Loucy (cell line): Measurements from ENCODE around the gene THOP1.

Source experiments
- H2AFZ ChIP-seq: fragments of 200-600 bp; sonication (generic); 2 replicates; pipeline ENCODE4 v1.6.0; 2016; ENCODE audit warnings: antibody characterized with exemption, mild to moderate bottlenecking, low read length, moderate library complexity
- H3F3A ChIP-seq: fragments of 200-600 bp; 2 replicates; pipeline ENCODE4 v1.6.0; 2016; ENCODE audit warnings: antibody characterized with exemption, low read depth, mild to moderate bottlenecking
- H3K27me3 ChIP-seq: fragments of 200-600 bp; sonication (generic); 2 replicates; pipeline ENCODE4 v1.6.1; 2014; ENCODE audit warnings: low read length, mild to moderate bottlenecking; ENCODE audit not compliant: insufficient read depth, poor library complexity, severe bottlenecking
- H3K36me3 ChIP-seq: fragments of 200-600 bp; sonication (generic); 2 replicates; pipeline ENCODE4 v1.6.1; 2016; ENCODE audit warnings: low read length; ENCODE audit not compliant: insufficient read depth
- H3K4me1 ChIP-seq: fragments of 200-600 bp; sonication (generic); 2 replicates; pipeline ENCODE4 v1.5.1; 2014; ENCODE audit warnings: low read length, mild to moderate bottlenecking; ENCODE audit not compliant: insufficient read depth, poor library complexity, severe bottlenecking
- H3K4me2 ChIP-seq: fragments of 200-600 bp; sonication (generic); 2 replicates; pipeline ENCODE4 v1.6.0; 2014; ENCODE audit warnings: antibody characterized with exemption, low read length, low read depth, mild to moderate bottlenecking; ENCODE audit not compliant: poor library complexity, severe bottlenecking
- H3K4me3 ChIP-seq: fragments of 200-600 bp; sonication (generic); 2 replicates; pipeline ENCODE4 v1.5.1; 2014; ENCODE audit warnings: low read length, mild to moderate bottlenecking, mixed read lengths; ENCODE audit not compliant: poor library complexity, severe bottlenecking
- H3K79me2 ChIP-seq: fragments of 200-600 bp; sonication (generic); 2 replicates; pipeline ENCODE4 v1.6.1; 2014; ENCODE audit warnings: low read length; ENCODE audit not compliant: insufficient read depth
- H3K9ac ChIP-seq: fragments of 200-600 bp; sonication (generic); 2 replicates; pipeline ENCODE4 v1.6.0; 2014; ENCODE audit warnings: mild to moderate bottlenecking, low read depth, low read length, moderate library complexity; ENCODE audit not compliant: poor library complexity, severe bottlenecking
- H3K9me2 ChIP-seq: fragments of 200-600 bp; sonication (generic); replicated peaks from 2 replicates; pipeline ENCODE4 v1.6.1; 2016; ENCODE audit warnings: low read depth, low read length, mixed read lengths
- H3K9me3 ChIP-seq: fragments of 200-600 bp; sonication (generic); 2 replicates; pipeline ENCODE4 v1.6.1; 2014; ENCODE audit warnings: mild to moderate bottlenecking, antibody characterized with exemption, low read length, low read depth; ENCODE audit not compliant: insufficient read depth
- H4K20me1 ChIP-seq: fragments of 200-600 bp; sonication (generic); 2 replicates; pipeline ENCODE4 v1.6.0; 2014; ENCODE audit warnings: antibody characterized with exemption, low read length, mild to moderate bottlenecking; ENCODE audit not compliant: insufficient read depth, poor library complexity, severe bottlenecking
- CTCF ChIP-seq: fragments of 200-600 bp; sonication (generic); conservative IDR thresholded peaks from 2 replicates; pipeline ENCODE4 v1.5.1; 2014; ENCODE audit warnings: mild to moderate bottlenecking, antibody characterized with exemption, low read length
- EZH2phosphoT487 ChIP-seq: fragments of 200-600 bp; IDR thresholded peaks from 2 replicates; pipeline ENCODE4 v1.6.1; 2018; ENCODE audit warnings: antibody characterized with exemption, mild to moderate bottlenecking, moderate library complexity, borderline replicate concordance

The THOP1 gene

GRCh38 chr19:2754659-2755447 lies 30.4 kb upstream of the THOP1 start:
- peaks cover 26% of the 10 kb centered on the region for H3K36me3 ChIP-seq
- no peaks in the 10 kb centered on the region for H3K9me2 ChIP-seq
- H4K20me1 ChIP-seq: no peaks in the 10 kb centered on the region
- H3K9ac ChIP-seq: no peak overlapping the region
- H3K9me3 ChIP-seq: no peaks in the 10 kb centered on the region
- H3K4me2 ChIP-seq: no peak overlapping the region
- H3K79me2 ChIP-seq: no peaks in the 10 kb centered on the region
- TF ChIP-seq CTCF (no peak), EZH2phosphoT487 (no peak)
- no peaks in the 10 kb centered on the region for H3F3A ChIP-seq
- no peaks in the 10 kb centered on the region for H3K27me3 ChIP-seq
- no peak overlapping the region for H2AFZ ChIP-seq
- H3K4me3 ChIP-seq: no peak overlapping the region
- H3K4me1 ChIP-seq: no peaks in the 10 kb centered on the region

- Histone ChIP-seq H3K27me3 (no peaks in the 10 kb centered on the region), H3K9ac (no peak overlapping the region), H3K36me3 (peaks cover 26% of the 10 kb centered on the region), H2AFZ (no peak overlapping the region), H3K9me3 (no peaks in the 10 kb centered on the region), H3K4me1 (no peaks in the 10 kb centered on the region), H3K79me2 (no peaks in the 10 kb centered on the region), H3K9me2 (no peaks in the 10 kb centered on the region), H3K4me2 (no peak overlapping the region), H3F3A (no peaks in the 10 kb centered on the region), H4K20me1 (no peaks in the 10 kb centered on the region), H3K4me3 (no peak overlapping the region)
- TF ChIP-seq EZH2phosphoT487 (no peak), CTCF (no peak)
Observed at GRCh38 chr19:2755448-2755705, 29.9 kb upstream of the THOP1 start.

GRCh38 chr19:2755811-2756210 lies 29.5 kb upstream of the THOP1 start:
- Histone ChIP-seq H3K4me2 (no peak overlapping the region), H3F3A (no peaks in the 10 kb centered on the region), H4K20me1 (no peaks in the 10 kb centered on the region), H3K27me3 (no peaks in the 10 kb centered on the region), H3K9ac (no peak overlapping the region), H3K9me3 (no peaks in the 10 kb centered on the region), H3K4me1 (no peaks in the 10 kb centered on the region), H3K79me2 (no peaks in the 10 kb centered on the region), H3K9me2 (no peaks in the 10 kb centered on the region), H2AFZ (no peak overlapping the region), H3K4me3 (no peak overlapping the region), H3K36me3 (peaks cover 29% of the 10 kb centered on the region)
- TF ChIP-seq CTCF (no peak), EZH2phosphoT487 (no peak)
